ENCODE measurements around the gene CHID1.

GRCh38 chr11:838441-839279, 72.0 kb downstream of the CHID1 start:
- TF ChIP-seq CTCF (IDR thresholded peaks at IDR 0.05) (no peak), POLR2A (IDR thresholded peaks at IDR 0.05) (no peak)
